ENCODE results near the gene RNF223.
"Not testable (repeated sequence)": the region's sequence is repeated elsewhere in the genome, so short reads cannot be mapped to it uniquely, and the experiment has no call there.

RNF223 gene

DNA sequence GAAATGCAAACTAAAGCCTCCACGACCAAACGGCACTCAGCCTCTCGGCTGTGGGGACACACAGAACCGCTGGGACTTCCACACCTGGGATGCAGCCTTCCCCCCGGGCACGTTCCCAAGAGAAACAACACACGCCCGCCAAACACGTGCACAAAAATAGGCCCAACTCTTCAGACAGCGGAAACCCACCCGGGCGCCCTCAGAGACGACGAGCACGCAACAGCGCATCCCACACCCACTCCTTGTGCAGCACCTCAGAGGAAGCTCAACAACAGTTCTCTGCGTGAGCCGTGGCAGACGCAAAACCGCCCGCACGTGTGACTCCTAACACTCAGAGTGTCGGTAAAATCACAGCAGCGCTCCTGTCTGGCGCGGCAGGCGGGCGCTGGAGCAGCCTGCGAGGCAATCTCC is 36.5 kb upstream of the RNF223 start:
- no peak for DNase-seq (ENCODE audit: low read depth, low spot score)
- H3K27ac ChIP-seq = no peak overlapping the region

- no peak overlapping the region for H3K27ac ChIP-seq
- no peak for DNase-seq (ENCODE audit: low read depth, low spot score)
These were observed 35.6 kb upstream of the RNF223 start for GRCh38 chr1:1109743-1110142.

DNA sequence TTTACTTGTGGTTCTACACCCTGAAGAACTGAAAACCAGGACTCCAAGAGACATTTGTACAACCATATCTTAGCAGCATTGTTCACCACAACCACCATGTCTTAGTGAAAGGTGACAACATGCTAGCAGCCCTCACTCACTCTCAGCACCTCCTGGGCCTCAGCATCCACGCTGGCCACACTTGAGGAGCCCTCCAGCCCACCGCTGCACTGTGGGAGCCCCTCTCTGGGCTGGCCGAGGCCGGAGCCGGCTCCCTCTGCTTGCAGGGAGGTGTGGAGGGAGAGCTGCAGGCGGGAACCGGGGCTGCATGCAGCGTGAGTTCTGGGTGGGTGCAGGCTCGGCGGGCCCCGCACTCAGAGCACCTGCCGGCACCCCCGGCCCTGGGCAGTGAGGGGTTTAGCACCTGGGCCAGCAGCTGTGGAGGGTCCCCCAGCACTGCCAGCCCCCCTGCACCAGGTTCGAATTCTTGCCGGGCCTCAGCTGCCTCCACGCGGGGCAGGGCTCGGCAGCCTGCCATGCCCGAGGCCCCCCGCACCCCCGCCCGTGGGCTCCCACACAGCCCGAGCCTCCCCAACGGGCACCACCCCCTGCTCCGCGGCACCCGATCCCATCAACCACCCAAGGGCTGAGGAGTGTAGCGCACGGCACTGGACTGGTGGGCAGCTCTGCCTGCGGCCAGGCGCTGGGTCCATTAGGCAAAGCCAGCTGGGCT is 32.6 kb upstream of the RNF223 start:
- DNase-seq (ENCODE audit: low read depth, low spot score) = no peak
- no peak overlapping the region for H3K27ac ChIP-seq

- DNase-seq (ENCODE audit: low read depth, low spot score) = not testable (repeated sequence)
These were observed 30.0 kb upstream of the RNF223 start for GRCh38 chr1:1104152-1104551.

GRCh38 chr1:1101503-1101902 is 27.4 kb upstream of the RNF223 start:
- no peak overlapping the region for H3K27ac ChIP-seq
- no peak for DNase-seq (ENCODE audit: low read depth, low spot score)

More at GRCh38 chr1:1104152-1104551, 30.0 kb upstream of the RNF223 start:
- H3K27ac ChIP-seq = not testable (repeated sequence)

- no peak overlapping the region for H3K27ac ChIP-seq
- DNase-seq (ENCODE audit: low read depth, low spot score) = no peak
These were observed 26.2 kb upstream of the RNF223 start for GRCh38 chr1:1100296-1100695.

- DNase-seq (ENCODE audit: low read depth, low spot score) = no peak
- no peak overlapping the region for H3K27ac ChIP-seq
These were observed 25.5 kb upstream of the RNF223 start for GRCh38 chr1:1099506-1100183.

DNA sequence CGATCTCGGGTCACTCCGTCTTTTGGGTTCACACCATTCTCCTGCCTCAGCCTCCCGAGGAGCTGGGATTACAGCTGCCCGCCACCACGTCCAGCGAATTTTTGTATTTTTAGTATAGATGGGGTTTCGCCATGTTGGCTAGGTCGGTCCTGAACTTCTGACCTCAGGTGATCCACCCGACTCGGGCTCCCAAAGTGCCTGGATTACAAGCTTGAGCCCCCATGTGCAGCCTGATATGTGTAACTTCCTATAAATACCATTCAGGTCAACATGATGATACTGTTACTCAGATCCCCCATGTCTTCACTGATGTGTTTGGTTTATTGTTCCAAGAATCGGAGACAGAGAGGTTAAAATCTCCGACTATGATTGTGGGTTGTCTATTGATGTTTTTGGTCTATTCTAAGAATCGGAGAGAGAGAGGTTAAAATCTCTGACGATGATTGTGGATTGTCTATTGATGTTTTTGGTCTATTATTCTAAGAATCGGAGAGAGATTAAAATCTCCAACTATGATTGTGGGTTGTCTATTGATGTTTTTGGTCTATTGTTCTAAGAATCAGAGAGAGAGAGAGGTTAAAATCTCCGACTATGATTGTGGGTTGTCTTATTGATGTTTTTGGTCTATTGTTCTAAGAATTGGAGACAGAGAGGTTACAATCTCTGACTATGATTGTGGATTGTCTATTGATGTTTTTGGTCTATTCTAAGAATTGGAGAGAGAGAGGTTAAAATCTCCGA is 24.7 kb upstream of the RNF223 start:
- no peak overlapping the region for H3K27ac ChIP-seq

DNA sequence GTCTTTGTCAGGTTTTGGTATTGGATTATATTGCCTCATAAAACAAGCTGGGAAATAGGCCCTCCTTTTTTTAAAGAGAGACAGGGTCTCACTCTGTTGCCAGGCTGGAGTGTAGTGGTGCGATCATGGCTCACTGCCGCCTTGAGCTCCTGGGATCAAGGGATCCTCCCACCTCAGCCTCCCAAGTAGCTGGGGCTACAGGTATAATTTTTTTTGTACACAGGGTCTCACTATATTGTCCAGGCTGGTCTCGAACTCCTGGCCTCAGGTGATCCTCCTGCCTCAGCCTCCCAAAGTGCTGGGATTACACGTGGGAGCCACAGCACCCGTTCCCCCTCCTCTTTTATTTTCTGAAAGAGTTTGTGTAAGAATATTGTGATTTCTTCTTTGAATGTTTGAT is 22.0 kb upstream of the RNF223 start:
- DNase-seq (ENCODE audit: low read depth, low spot score); H3K27ac ChIP-seq: not testable (repeated sequence)

More for the DNA sequence above, 24.7 kb upstream of the RNF223 start:
- no peak for DNase-seq (ENCODE audit: low read depth, low spot score)

DNA sequence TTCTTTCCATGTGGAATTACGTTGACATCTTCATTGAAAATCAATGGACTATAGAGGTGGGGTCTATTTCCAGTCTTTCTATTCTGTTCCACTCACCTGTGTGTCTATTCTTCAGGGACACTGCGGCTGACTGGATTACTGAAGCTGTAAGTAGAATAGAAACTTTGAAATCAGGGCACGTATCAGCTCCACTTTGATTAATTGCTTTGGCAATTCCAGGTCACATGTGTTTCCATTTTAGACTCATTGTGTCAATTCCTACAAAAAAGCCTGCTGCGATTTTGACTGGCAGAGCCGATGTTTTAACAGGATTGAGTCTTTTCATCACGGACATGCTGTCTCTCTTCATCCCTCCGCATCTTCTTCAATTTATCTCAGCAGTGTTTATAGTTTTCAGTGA is 20.9 kb upstream of the RNF223 start:
- H3K27ac ChIP-seq = no peak overlapping the region
- no peak for DNase-seq (ENCODE audit: low read depth, low spot score)

DNA sequence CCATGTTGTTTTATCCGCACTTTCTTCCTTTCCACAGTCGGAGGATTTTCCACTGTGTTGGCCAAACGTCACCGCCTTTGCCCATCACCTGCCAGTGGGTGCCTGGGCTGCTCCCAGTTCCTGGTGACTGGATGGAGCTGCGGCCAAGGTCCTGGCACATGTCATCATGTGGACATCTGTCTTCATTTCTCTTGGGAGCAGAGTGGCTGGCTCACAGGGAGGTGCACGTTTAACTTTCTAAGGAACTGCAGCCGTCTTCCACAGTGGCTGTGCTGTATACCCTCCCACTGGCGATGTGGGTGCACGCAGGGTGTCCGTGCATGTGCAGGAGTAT is 19.5 kb upstream of the RNF223 start:
- H3K27ac ChIP-seq = no peak overlapping the region
- no peak for DNase-seq (ENCODE audit: low read depth, low spot score)

GRCh38 chr1:1092894-1093609 is 18.9 kb upstream of the RNF223 start:
- no peak for DNase-seq (ENCODE audit: low read depth, low spot score)
- no peak overlapping the region for H3K27ac ChIP-seq

DNA sequence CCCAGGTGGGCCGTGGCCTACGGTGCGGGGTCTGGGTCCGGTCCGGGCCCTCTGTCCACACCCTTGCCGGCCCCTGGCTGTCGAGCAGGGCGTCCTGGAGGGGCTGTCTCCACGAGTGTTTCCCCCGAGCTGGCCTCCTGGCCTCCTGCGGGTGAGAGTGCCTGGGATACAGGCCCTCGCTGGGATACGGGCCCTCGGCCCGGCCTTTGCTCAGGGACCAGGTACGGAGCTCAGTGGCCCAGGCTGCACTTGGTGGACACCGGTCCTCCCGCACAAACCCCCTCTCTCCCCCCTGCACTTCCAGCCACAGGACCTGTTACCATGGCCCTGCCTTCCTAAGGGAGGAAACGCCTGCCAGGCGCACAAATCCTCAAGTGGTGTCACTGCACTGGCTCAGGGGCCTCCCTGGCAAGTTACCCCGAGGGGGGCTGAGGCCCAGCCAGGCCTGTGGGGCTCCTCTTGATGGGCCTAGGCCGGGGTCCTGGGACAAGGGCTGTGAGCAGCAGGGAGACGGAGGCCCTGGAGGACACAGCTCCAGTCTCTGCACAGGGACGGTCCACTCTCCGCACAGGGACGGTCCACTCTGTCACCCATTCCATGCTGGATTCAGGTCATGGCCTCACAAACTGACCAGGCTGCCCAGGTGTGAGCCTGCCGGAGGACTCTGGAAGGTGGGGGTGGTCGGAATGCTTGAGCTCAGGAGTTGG is 18.2 kb upstream of the RNF223 start:
- no peak for DNase-seq (ENCODE audit: low read depth, low spot score)
- H3K27ac ChIP-seq = no peak overlapping the region

DNA sequence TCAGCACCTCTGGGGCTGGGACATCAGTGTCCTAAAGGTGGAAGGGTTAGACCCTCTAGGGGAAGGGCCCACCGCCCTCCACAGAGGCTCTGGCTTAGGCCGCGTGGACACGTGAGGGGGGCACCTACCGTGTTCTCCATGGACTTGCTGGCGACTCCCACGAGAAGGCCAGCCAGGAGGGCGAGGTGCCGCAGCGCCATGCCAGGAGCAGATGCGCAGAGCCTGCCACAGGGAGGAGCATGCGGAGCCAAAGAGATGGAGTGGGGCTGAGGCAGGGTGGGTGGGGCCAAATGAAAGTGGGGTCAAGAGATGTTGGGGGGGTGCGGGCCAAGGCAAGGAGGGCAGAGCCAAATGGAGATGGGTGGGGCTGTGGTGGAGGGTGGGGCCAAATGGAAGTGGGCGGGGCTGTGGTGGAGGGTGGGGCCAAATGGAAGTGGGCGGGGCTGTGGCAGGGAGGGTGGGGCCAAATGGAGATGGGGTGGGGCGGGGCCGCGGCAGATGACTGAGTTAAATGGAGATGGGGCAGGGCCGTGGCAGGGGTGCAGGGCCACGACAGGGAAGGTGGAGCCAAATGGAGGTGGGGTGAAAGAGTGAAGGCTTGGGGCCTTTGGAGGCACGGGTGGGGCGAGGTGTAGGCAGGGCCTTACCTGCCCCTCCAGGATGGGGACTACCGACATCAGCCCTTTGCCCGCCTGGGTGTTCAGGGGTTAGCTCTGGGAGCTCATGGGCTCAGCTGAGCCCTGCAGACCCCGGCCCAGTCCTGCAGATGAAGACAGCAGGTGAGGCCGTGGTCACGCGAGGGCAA is 17.4 kb upstream of the RNF223 start:
- DNase-seq (ENCODE audit: low read depth, low spot score) = no peak

DNA sequence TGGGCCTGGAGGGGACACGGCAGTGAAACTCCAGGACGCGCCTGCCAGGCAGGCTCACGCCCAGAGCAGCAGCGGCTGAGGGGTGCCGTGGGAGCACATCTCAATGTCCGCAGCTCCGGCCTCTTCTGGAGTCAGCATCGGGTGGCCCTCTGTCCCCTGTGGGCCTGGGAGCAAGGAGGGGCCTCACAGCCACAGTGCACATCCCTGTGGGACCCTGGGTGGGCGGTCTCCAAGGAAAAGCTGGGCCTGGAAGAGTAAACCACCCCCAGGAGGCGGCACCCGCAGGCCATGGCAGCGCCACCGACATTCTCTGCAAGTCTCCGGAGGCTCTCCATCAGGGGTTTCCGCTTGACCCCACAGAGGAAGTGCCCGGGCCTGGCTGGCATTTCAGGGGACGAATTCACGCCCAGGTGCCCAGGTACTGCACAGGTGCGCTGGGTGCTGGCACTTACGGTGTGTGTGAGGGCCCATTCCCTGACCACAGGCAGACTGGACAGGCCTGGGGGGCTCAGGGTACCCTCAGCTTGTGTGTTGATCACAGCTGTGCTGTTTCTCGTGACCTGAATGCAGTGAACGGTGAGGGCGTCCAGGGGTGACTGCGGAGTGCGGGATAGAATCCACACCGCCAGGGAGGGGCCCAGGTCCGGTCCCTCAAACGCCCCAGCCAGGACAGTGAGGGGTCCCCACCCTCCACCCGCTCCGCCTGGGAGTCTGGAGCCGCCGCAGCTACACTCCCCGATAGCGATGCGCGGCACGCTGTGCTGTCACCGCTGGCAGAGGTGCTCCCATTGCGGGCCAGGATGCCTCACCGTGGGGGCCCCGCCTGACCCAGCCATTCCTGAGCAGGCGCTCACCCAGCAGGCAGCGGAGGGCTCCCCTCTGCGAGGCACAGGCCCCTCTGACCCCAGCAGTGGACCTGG is 16.6 kb upstream of the RNF223 start:
- no peak overlapping the region for H3K27ac ChIP-seq
- no peak for DNase-seq (ENCODE audit: low read depth, low spot score)

More for the DNA sequence above, 17.4 kb upstream of the RNF223 start:
- H3K27ac ChIP-seq = no peak overlapping the region

- H3K27ac ChIP-seq = no peak overlapping the region
- DNase-seq (ENCODE audit: low read depth, low spot score) = no peak
These were observed 15.8 kb upstream of the RNF223 start for GRCh38 chr1:1089731-1090423.

- no peak overlapping the region for H3K27ac ChIP-seq
- no peak for DNase-seq (ENCODE audit: low read depth, low spot score)
These were observed 14.9 kb upstream of the RNF223 start for GRCh38 chr1:1088801-1089680.

Data from epithelial cell of prostate (primary cell).